ENCODE data around the gene DDX59.
"Not testable (repeated sequence)": the region's sequence is repeated elsewhere in the genome, so short reads cannot be mapped to it uniquely, and the experiment has no call there.

DDX59 gene

GRCh38 chr1:200670242-200671118 is 773 bp upstream of the DDX59 start:
- peak; percentile 84 for DNase-seq

GRCh38 chr1:200668514-200669313 is 993 bp downstream of the DDX59 start:
- DNase-seq: no peak

- DNase-seq: no peak
These were observed 3.4 kb downstream of the DDX59 start for GRCh38 chr1:200666309-200666708.

- no peak for DNase-seq
These were observed 3.8 kb downstream of the DDX59 start for GRCh38 chr1:200665861-200666260.

- DNase-seq: no peak
These were observed 9.0 kb downstream of the DDX59 start for GRCh38 chr1:200660719-200661118.

GRCh38 chr1:200659269-200659668 is 10.4 kb downstream of the DDX59 start:
- no peak for DNase-seq

GRCh38 chr1:200658037-200658818 is 11.5 kb downstream of the DDX59 start:
- no peak for DNase-seq

- no peak for DNase-seq
These were observed 15.0 kb downstream of the DDX59 start for GRCh38 chr1:200654660-200655059.

- no peak for DNase-seq
These were observed 16.7 kb downstream of the DDX59 start for GRCh38 chr1:200653022-200653462.

- no peak for DNase-seq
These were observed 17.3 kb downstream of the DDX59 start for GRCh38 chr1:200652378-200652777.

- DNase-seq: no peak
These were observed 23.2 kb downstream of the DDX59 start for GRCh38 chr1:200646515-200646914.

- DNase-seq: no peak
These were observed 25.7 kb downstream of the DDX59 start for GRCh38 chr1:200644021-200644420.

GRCh38 chr1:200642481-200642880 is 27.2 kb downstream of the DDX59 start:
- DNase-seq: peak; percentile 80

GRCh38 chr1:200640963-200641401 is 28.7 kb downstream of the DDX59 start:
- no peak for DNase-seq

- DNase-seq: no peak
These were observed 29.2 kb downstream of the DDX59 start for GRCh38 chr1:200640373-200640962.

- DNase-seq: no peak
These were observed 31.6 kb downstream of the DDX59 start for GRCh38 chr1:200638073-200638472.

- no peak for DNase-seq
These were observed 33.0 kb downstream of the DDX59 start for GRCh38 chr1:200636681-200637080.

GRCh38 chr1:200634261-200635122 is 35.2 kb downstream of the DDX59 start:
- no peak for DNase-seq

GRCh38 chr1:200631375-200631774 is 38.3 kb downstream of the DDX59 start:
- no peak for DNase-seq

- DNase-seq: not testable (repeated sequence)
These were observed 39.2 kb downstream of the DDX59 start for GRCh38 chr1:200630515-200630899.

GRCh38 chr1:200629876-200630514 is 39.7 kb downstream of the DDX59 start:
- DNase-seq: no peak
